Measurements from ENCODE around the gene GABBR2. TPM values are rescaled to one million over a fixed set of nuclear protein-coding genes. Genes with fewer than 3 reads are reported as not detected.

The GABBR2 gene
- total RNA-seq, 2 experiments from 2014 or later = not detected

- intact Hi-C loops (cut with DNase I, micrococcal nuclease) = no loop called here
- TF ChIP-seq CTCF (IDR thresholded peaks at IDR 0.05) = no peak
- H3K27ac Mint-ChIP-seq = no peak overlapping the region
- Histone ChIP-seq H3K36me3 (ENCODE audit: insufficient read depth, low read length) (no peaks in the 10 kb centered on the region), H3K9me3 (ENCODE audit: control insufficient read depth in 1 of 2, insufficient read depth in 1 of 2, low read length in 2 of 2) (no peaks in the 10 kb centered on the region), H3K27ac (ENCODE audit: low read depth in 1 of 2, low read length in 2 of 2) (no peak overlapping the region), H3K4me1 (ENCODE audit: insufficient read depth, low read length) (no peaks in the 10 kb centered on the region), H3K4me3 (ENCODE audit: low read length) (no peak overlapping the region), H3K27me3 (ENCODE audit: control insufficient read depth in 1 of 2, insufficient read depth in 2 of 2, low read length in 2 of 2) (no peaks in the 10 kb centered on the region)
- CTCF ChIA-PET = no interaction called here
- POLR2A ChIA-PET = no interaction called here
- H3K36me3 Mint-ChIP-seq (ENCODE audit: low read depth) = no peaks in the 10 kb centered on the region
- no peaks in the 10 kb centered on the region for H3K9me3 Mint-ChIP-seq
- DNase-seq = no peak
- no peak for ATAC-seq (ENCODE audit: poor library complexity)
- H3K4me3 Mint-ChIP-seq = no peak overlapping the region
- no peaks in the 10 kb centered on the region for H3K27me3 Mint-ChIP-seq
- H3K4me1 Mint-ChIP-seq (ENCODE audit: low read depth) = no peaks in the 10 kb centered on the region
These were observed 396.4 kb downstream of the GABBR2 start for GRCh38 chr9:98312365-98312764.

DNA sequence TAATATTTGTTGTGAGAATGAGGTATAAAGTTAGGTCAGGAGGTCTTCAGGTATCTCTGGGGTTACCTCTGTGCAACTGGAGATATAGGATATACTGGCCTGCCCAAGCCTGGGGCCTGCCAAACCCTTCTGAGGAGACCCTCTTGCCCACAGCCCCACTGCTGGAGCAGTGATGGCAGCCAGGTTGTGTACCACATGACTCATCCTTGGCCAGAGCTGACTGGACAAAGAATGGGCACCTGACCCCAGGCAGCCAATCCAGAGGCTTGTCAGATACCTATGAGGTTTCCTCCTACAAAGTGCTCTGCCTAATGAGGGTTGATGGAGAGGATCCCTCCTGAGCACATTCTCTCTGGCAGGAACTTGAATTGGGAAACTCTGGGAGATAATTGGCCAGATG lies 397.2 kb downstream of the GABBR2 start:
- TF ChIP-seq CTCF (IDR thresholded peaks at IDR 0.05) = no peak
- no peaks in the 10 kb centered on the region for H3K9me3 Mint-ChIP-seq
- ATAC-seq (ENCODE audit: poor library complexity) = no peak
- DNase-seq = no peak
- H3K4me3 Mint-ChIP-seq = no peak overlapping the region
- ChIA-PET POLR2A (no interaction called here), CTCF (no interaction called here)
- Histone ChIP-seq H3K9me3 (ENCODE audit: control insufficient read depth in 1 of 2, insufficient read depth in 1 of 2, low read length in 2 of 2) (no peaks in the 10 kb centered on the region), H3K4me3 (ENCODE audit: low read length) (no peak overlapping the region), H3K27ac (ENCODE audit: low read depth in 1 of 2, low read length in 2 of 2) (no peak overlapping the region), H3K4me1 (ENCODE audit: insufficient read depth, low read length) (no peaks in the 10 kb centered on the region), H3K36me3 (ENCODE audit: insufficient read depth, low read length) (no peaks in the 10 kb centered on the region), H3K27me3 (ENCODE audit: control insufficient read depth in 1 of 2, insufficient read depth in 2 of 2, low read length in 2 of 2) (no peaks in the 10 kb centered on the region)
- intact Hi-C loops (cut with DNase I, micrococcal nuclease) = no loop called here
- no peaks in the 10 kb centered on the region for H3K36me3 Mint-ChIP-seq (ENCODE audit: low read depth)
- no peaks in the 10 kb centered on the region for H3K27me3 Mint-ChIP-seq
- no peaks in the 10 kb centered on the region for H3K4me1 Mint-ChIP-seq (ENCODE audit: low read depth)
- H3K27ac Mint-ChIP-seq = no peak overlapping the region

DNA sequence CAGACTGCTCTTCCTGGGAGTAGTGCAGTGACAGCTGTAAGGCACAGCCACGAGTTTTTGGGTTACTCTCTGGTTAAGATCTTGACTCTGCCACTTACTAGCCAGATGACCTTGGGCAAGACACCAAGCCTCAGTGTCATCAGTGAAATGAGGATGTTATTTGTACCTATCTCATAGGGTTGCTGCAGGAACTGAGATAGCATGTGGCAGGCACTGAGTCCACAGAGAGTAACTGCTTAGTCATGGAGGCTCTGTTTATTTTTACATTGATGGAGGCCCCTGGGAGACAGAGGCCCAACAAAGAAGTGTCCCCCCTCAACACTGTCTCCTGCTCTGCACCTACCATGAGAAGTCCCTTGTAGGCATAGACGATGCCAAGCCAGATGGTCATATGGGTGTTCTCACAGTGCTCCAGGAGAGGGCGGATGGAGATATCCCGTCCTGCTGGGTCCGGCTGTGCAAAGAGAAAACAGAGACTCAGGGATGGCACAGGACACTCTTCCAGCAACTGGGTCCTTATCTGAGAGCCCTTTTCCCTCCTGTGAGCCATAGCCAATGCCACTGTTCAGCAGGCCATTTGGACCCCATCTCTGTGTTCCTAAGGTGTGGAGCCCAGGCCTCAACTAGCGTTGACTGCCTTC lies 397.9 kb downstream of the GABBR2 start:
- Mint-ChIP-seq H3K9me3 (no peaks in the 10 kb centered on the region), H3K27ac (no peak overlapping the region), H3K27me3 (no peaks in the 10 kb centered on the region), H3K4me3 (no peak overlapping the region), H3K36me3 (ENCODE audit: low read depth) (no peaks in the 10 kb centered on the region), H3K4me1 (ENCODE audit: low read depth) (no peaks in the 10 kb centered on the region)
- DNase-seq (no peak), ATAC-seq (ENCODE audit: poor library complexity) (no peak)
- Histone ChIP-seq H3K27ac (ENCODE audit: low read depth in 1 of 2, low read length in 2 of 2) (no peak overlapping the region), H3K36me3 (ENCODE audit: insufficient read depth, low read length) (no peaks in the 10 kb centered on the region), H3K4me1 (ENCODE audit: insufficient read depth, low read length) (no peaks in the 10 kb centered on the region), H3K9me3 (ENCODE audit: control insufficient read depth in 1 of 2, insufficient read depth in 1 of 2, low read length in 2 of 2) (no peaks in the 10 kb centered on the region), H3K27me3 (ENCODE audit: control insufficient read depth in 1 of 2, insufficient read depth in 2 of 2, low read length in 2 of 2) (no peaks in the 10 kb centered on the region), H3K4me3 (ENCODE audit: low read length) (no peak overlapping the region)
- TF ChIP-seq CTCF (IDR thresholded peaks at IDR 0.05) = no peak
- intact Hi-C loops (cut with DNase I, micrococcal nuclease) = no loop called here
- POLR2A ChIA-PET = no interaction called here
- CTCF ChIA-PET = no interaction called here

Measured in CD4-positive, alpha-beta T cell (primary cell).